ENCODE data around the gene ESRRG.

The ESRRG gene

GRCh38 chr1:216483672-216484401 is 239.4 kb downstream of the ESRRG start:
- no peak for TF ChIP-seq CTCF (IDR thresholded peaks at IDR 0.05; ENCODE audit: low read depth, low read length, missing control alignments)
- DNase-seq (ENCODE audit: low read depth): no peak
- no peak overlapping the region for H3K4me3 ChIP-seq (ENCODE audit: low read depth, low read length)

DNA sequence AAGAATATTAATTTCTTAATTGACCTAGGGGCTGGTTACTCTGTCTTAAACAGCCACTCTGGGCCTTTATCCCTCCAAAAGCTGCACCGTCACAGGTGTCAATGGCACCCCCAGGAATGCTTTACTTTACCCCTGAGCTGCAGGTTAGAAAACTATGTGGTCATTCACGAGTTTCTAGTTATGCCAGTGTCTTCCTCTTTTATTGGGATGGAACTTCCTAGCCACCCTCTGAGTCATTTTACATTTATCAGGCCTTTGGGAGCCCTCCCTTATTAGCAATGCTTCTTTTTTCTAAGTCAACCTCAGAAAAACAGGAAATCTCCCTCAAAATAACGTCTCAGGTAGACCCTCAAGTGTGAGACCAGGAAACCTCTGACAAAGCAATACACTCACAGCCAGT is 240.6 kb downstream of the ESRRG start:
- DNase-seq (ENCODE audit: low read depth): no peak
- no peak overlapping the region for H3K4me3 ChIP-seq (ENCODE audit: low read depth, low read length)
- TF ChIP-seq CTCF (IDR thresholded peaks at IDR 0.05; ENCODE audit: low read depth, low read length, missing control alignments): no peak

DNA sequence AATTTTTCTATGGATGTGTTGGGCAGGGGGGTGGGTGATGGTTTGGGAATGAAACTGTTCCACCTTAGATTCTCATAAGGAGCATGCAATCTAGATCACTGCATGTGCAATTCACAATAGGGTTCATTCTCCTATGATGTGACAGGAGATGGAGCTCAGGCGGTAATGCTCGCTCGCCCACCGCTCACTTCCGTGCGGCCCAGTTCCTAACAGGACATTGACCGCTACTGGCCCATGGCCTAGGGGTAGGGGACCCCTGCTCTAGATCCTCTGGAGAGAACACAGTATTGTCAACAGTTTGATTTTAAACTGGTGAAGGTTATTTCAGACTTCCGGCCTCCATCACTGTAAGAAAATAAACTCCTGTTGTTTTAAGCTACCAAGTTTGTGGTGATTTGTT is 245.0 kb downstream of the ESRRG start:
- no peak for DNase-seq (ENCODE audit: low read depth)
- H3K4me3 ChIP-seq (ENCODE audit: low read depth, low read length): no peak overlapping the region
- no peak for TF ChIP-seq CTCF (IDR thresholded peaks at IDR 0.05; ENCODE audit: low read depth, low read length, missing control alignments)

GRCh38 chr1:216476341-216476740 is 246.9 kb downstream of the ESRRG start:
- no peak for TF ChIP-seq CTCF (IDR thresholded peaks at IDR 0.05; ENCODE audit: low read depth, low read length, missing control alignments)
- H3K4me3 ChIP-seq (ENCODE audit: low read depth, low read length): no peak overlapping the region
- no peak for DNase-seq (ENCODE audit: low read depth)

DNA sequence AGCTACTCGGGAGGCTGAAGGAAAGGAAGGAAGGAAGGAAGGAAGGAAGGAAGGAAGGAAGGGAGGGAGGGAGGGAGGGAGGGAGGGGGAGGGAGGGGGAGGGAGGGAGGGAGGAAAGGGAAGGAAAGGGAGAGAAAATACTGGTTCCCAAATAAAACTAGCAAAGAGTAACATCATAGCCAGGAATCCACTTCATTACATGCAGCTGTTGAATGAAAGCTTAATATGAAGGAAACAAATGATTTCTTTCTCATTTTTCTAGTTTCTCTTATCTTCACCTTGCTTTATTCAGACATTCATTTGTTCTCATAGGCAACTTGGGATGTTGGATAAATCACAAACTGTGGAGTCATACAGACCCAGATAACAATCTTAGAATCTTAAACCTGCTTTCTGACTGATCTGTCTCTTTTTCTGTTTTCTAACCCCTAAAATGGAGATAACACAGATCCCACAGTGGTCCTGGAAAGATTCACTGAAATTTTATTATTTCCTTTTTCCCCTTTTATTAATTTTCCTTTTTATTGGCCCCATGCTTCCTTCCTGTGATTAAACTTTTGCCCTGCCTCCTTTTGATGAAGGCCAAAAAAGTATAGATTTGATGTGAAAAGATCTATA is 247.5 kb downstream of the ESRRG start:
- DNase-seq (ENCODE audit: low read depth): no peak
- H3K4me3 ChIP-seq (ENCODE audit: low read depth, low read length): no peak overlapping the region
- TF ChIP-seq CTCF (IDR thresholded peaks at IDR 0.05; ENCODE audit: low read depth, low read length, missing control alignments): no peak

GRCh38 chr1:216466162-216466801 is 256.9 kb downstream of the ESRRG start:
- H3K4me3 ChIP-seq (ENCODE audit: low read depth, low read length): no peak overlapping the region
- TF ChIP-seq CTCF (IDR thresholded peaks at IDR 0.05; ENCODE audit: low read depth, low read length, missing control alignments): no peak
- no peak for DNase-seq (ENCODE audit: low read depth)
